Adrenal gland (tissue), 12 donors: ENCODE measurements around the gene C1orf116. TPM values are rescaled to one million over a fixed set of nuclear protein-coding genes. Genes with fewer than 3 reads are reported as not detected.

Experiments used
- DNase-seq, 7 donors: peaks; one replicate each; pipeline ENCODE4 v3.0.0-alpha.2; 2019 to 2020
- H3K27ac ChIP-seq, 5 donors: fragments of 200-600 bp; sonication (generic) in 4 of 5; 1 replicate in 3 of 5; 2 replicates in 2 of 5; pipeline versions ENCODE4 v1.5.1 to v1.8.0; 2016 to 2020; ENCODE audit warnings: mild to moderate bottlenecking in 1 of 5
- H3K27me3 ChIP-seq: fragments of 200-600 bp; 2 replicates; pipeline ENCODE4 v1.8.0; 2021
- H3K36me3 ChIP-seq, 2 donors: fragments of 200-600 bp; replicated peaks in 1 of 2; 1 replicate in 1 of 2; 2 replicates in 1 of 2; pipeline versions ENCODE4 v1.5.1 to v1.8.0; 2018 to 2022
- H3K4me1 ChIP-seq, 2 donors: fragments of 200-600 bp; replicated peaks in 1 of 2; 1 replicate in 1 of 2; 2 replicates in 1 of 2; pipeline versions ENCODE4 v1.5.1 to v1.8.0; 2018 to 2021
- H3K4me3 ChIP-seq, 4 donors: fragments of 200-600 bp; sonication (generic) in 3 of 4; one replicate each; pipeline ENCODE4 v1.5.1; 2016 to 2018
- H3K9me3 ChIP-seq, 3 donors: fragments of 200-600 bp; sonication (generic) in 1 of 3; replicated peaks in 1 of 3; 1 replicate in 2 of 3; 2 replicates in 1 of 3; pipeline versions ENCODE4 v1.5.1 to v1.8.0; 2016 to 2021
- POLR2A ChIP-seq, 2 donors: fragments of 450-650 bp; IDR thresholded peaks; one replicate each; pipeline ENCODE4 v1.6.1; 2017; ENCODE audit warnings: antibody characterized with exemption in 2 of 2, mild to moderate bottlenecking in 2 of 2, moderate library complexity in 1 of 2
- WGBS, 4 donors: extraction: QIAGEN DNeasy Blood & Tissue Kit in 2 of 4; methylation state at CpG; one replicate each; pipeline versions ENCODE4 v1.1.5 to v1.1.7; 2013 to 2017; 5-methylcytosine and 5-hydroxymethylcytosine counted together
- intact Hi-C, 2 donors: fragments of 100-400 bp; cut with DNase I; formaldehyde crosslinking; loops; one replicate each; pipeline versions ENCODE4 v1.14.1 to v1.15.0; 2022 to 2023
- polyA plus RNA-seq, 3 donors: library from polyadenylated mRNA; stranded (reverse); fragments of 200-250 nt in 2 of 3; fragments of 350-450 nt in 1 of 3; fragmentation: Illumina TruSeq in 1 of 3; extraction: RNeasy Lipid Tissue Mini Kit (QIAGEN cat#74804) in 1 of 3; gene quantifications; one replicate each; pipeline ENCODE4 v1.2.3, GENCODE V29; 2013 to 2014
- total RNA-seq, 9 donors: library from RNA; depleted of rRNA in 4 of 9; stranded (reverse); fragments of >200 nt in 4 of 9; fragments of 120-200 nt in 1 of 9; fragmentation: NEBNext Ultra II Directional in 1 of 9; extraction: Animal tissue kit (Norgen Biotek cat#: 25700) in 1 of 9; gene quantifications; one replicate each; pipeline versions ENCODE4 v1.1.0 to v1.2.4, GENCODE V29; 2013 to 2023
- TF ChIP-seq, protein P1 (sequence below), 6 experiments: fragments of 450-650 bp in 4 of 6; fragments of 200-600 bp in 2 of 6; sonication (generic) in 1 of 6; IDR thresholded peaks; 1 replicate in 5 of 6; 2 replicates in 1 of 6; pipeline versions ENCODE4 v1.5.1 to v1.8.0; 2016 to 2021; ENCODE audit warnings: antibody characterized with exemption in 6 of 6, mild to moderate bottlenecking in 2 of 6, moderate library complexity in 1 of 6
- donor health status: healthy with polysubstance abuse.
- donor health status: Bipolar disorder and iron deficiency.
- donor health status: DM: yes; HTN: yes; CAD: no.
- donor health status: DM: no; HTN: no; CAD: no.
- donor health status: DM: no; HTN: no; CAD: no.
- donor health status: DM: yes; HTN: yes; CAD: no.

C1orf116 gene
- total and polyA plus RNA-seq, 12 donors = 0.11 to 3.7 (median 0.96) TPM

DNA sequence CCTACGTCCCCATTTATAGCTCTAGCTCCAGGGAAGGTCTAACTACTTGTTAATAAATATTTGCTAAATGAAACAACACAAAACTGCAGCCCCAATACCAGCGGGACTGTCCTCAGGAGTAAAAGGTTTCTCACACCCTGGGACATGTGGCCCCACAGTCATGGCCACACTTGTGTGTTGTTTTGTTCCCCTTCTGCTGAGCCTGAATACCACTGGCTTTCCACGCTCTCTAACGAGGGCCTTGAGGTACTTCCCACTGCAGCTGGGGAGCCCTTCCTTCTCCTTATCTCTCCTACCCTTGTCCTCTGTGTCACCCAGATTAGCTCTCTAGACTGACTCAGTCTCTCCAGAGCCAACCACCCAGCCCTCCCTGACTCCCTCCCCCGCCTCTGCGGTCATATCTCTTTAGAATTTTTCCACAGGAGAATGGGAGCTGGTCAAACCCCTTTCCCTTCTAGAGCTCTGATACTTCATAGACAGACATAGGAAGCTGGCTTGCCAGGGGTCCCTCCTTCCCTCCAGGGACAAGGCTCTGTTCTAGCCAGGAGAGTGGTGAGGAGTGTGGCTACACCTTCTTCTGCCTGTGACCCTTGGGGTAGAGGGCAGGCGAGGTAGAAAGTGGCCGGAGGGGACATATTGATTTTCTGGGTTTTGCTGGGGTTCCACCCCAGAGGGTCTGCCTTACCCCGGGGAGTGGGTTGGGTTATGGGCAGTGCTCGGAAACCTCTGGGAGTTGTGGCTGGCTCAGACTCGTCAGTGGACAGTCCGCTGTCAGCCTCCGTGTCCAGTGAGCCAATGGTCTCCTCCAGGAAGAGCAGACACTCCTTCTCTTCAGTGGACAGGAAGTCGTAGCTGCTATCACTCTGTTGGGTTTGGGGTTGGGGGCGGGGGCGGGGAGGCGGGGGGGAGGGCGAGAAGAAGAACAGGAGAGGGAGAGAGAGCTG lies 8.1 kb downstream of the C1orf116 start:
- no peaks in the 10 kb centered on the region for H3K36me3 ChIP-seq
- intact Hi-C loops = no loop called here
- H3K27me3 ChIP-seq = no peaks in the 10 kb centered on the region
- peak overlapping the region; percentile 86 to 96 (median 94) for H3K27ac ChIP-seq
- no peak overlapping the region for H3K4me3 ChIP-seq
- 42 to 60% (median 44%) methylated on average over 14 to 18 of the region's 18 CpGs for WGBS, 4 donors
- DNase-seq = peak; percentile 72 to 92 (median 89)
- H3K9me3 ChIP-seq = no peaks in the 10 kb centered on the region
- TF ChIP-seq, protein P1, sequence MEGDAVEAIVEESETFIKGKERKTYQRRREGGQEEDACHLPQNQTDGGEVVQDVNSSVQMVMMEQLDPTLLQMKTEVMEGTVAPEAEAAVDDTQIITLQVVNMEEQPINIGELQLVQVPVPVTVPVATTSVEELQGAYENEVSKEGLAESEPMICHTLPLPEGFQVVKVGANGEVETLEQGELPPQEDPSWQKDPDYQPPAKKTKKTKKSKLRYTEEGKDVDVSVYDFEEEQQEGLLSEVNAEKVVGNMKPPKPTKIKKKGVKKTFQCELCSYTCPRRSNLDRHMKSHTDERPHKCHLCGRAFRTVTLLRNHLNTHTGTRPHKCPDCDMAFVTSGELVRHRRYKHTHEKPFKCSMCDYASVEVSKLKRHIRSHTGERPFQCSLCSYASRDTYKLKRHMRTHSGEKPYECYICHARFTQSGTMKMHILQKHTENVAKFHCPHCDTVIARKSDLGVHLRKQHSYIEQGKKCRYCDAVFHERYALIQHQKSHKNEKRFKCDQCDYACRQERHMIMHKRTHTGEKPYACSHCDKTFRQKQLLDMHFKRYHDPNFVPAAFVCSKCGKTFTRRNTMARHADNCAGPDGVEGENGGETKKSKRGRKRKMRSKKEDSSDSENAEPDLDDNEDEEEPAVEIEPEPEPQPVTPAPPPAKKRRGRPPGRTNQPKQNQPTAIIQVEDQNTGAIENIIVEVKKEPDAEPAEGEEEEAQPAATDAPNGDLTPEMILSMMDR (IDR thresholded peaks at IDR 0.05) = no peak
- TF ChIP-seq POLR2A (IDR thresholded peaks at IDR 0.05) = peak in 1 of 2 donors; percentile 73
- H3K4me1 ChIP-seq = peaks cover 36 to 46% of the 10 kb centered on the region in 2 donors

DNA sequence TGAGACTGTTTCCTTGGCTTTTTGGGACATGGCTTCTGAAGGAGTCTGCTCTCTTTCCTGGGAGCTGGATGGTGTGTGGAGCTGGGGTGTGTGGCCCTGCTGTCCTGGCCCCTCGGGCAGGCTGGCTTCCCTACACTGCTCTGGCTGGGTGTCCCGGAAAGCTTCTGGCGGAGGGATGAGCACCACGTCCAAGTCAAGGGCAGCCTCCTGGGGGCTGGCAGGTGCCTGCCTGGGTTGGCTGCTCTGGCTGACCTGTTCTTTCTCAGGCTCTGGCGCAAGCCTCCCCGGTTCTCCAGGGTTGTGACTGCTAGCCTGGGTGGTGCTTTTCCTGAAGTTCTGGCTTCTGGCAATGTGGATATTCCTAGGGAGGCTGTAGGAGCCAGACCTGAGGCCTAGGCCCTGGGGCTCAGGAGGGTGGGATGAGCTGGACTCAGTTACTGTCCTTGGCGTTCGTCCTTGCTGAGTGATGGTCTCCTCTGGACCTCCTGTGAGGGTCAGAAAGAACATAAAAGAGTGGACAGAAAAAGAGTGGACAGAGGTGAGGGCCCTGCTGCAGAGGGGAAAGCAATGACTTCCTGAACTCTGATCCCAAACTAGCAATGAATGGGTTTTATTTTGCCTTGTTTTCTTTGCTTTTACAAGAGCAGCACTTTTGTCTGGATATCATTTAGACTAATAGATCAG lies 9.4 kb downstream of the C1orf116 start:
- Histone ChIP-seq H3K9me3 (no peaks in the 10 kb centered on the region), H3K36me3 (no peaks in the 10 kb centered on the region), H3K4me1 (peaks cover 36 to 46% of the 10 kb centered on the region in 2 donors), H3K27me3 (no peaks in the 10 kb centered on the region), H3K27ac (peak overlapping the region in 3 of 5 donors; percentile 94 to 96 (median 95)), H3K4me3 (no peak overlapping the region)
- intact Hi-C loops = no loop called here
- peak in 3 of 7 donors; percentile 22 to 38 (median 35) for DNase-seq
- WGBS, 4 donors = 62 to 83% (median 67%) methylated on average over 2 to 8 of the region's 8 CpGs
- TF ChIP-seq POLR2A (IDR thresholded peaks at IDR 0.05) = no peak
- TF ChIP-seq, protein P1 (IDR thresholded peaks at IDR 0.05) = no peak

DNA sequence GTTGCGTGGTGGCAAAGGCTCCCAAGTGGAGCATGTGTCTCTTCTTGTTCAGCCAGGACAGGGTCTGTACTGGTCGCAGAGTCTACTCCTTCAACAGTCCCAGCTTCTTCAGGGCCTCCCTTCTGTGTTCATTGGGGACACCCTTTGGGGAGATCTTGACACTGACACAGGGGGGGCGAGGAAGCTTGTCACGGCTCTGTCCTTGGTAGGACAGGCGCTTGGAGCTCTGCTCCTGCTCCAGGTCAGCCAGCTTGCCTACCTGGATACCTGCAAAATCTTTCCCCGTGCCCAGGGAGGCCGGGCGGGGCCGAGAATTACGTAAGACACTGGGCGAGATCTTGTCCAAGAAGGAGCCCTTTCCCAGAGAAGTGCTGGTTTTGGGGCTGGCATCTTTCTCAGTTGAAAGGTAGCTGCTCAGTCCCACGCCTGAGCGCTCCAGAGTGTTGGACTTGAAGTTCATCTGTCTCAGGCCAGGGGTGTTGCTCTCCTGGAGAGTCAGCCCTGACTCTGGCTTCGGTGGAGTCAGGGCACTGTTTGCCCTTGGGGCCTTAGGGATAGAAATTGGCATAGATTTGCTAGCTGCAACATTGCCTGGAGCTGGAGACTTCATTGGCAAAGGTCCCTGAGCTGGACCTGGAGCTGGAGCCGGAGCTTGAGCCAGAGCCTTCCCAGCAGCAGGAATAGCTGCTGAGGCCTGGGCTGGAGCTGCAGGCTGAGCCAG lies 10.5 kb downstream of the C1orf116 start:
- WGBS, 4 donors = 90 to 98% (median 92%) methylated on average over 11 to 15 of the region's 15 CpGs
- peak in 1 of 7 donors; percentile 33 for DNase-seq
- no peaks in the 10 kb centered on the region for H3K9me3 ChIP-seq
- H3K4me3 ChIP-seq = no peak overlapping the region
- no peak overlapping the region for H3K27ac ChIP-seq
- intact Hi-C loops = no loop called here
- TF ChIP-seq, protein P1 (IDR thresholded peaks at IDR 0.05) = no peak
- no peak for TF ChIP-seq POLR2A (IDR thresholded peaks at IDR 0.05)
- peaks cover 36 to 41% of the 10 kb centered on the region in 2 donors for H3K4me1 ChIP-seq
- no peaks in the 10 kb centered on the region for H3K27me3 ChIP-seq
- H3K36me3 ChIP-seq = no peaks in the 10 kb centered on the region
